ENCODE results near the gene PTPRF.

The PTPRF gene

GRCh38 chr1:43608827-43609226 is 78.1 kb downstream of the PTPRF start:
- DNase-seq (ENCODE audit: low read depth): no peak
- no peak for TF ChIP-seq CTCF (IDR thresholded peaks at IDR 0.05; ENCODE audit: insufficient read depth, low read depth, low read length, missing control alignments)
- no peak overlapping the region for H3K4me3 ChIP-seq (ENCODE audit: low read length)

DNA sequence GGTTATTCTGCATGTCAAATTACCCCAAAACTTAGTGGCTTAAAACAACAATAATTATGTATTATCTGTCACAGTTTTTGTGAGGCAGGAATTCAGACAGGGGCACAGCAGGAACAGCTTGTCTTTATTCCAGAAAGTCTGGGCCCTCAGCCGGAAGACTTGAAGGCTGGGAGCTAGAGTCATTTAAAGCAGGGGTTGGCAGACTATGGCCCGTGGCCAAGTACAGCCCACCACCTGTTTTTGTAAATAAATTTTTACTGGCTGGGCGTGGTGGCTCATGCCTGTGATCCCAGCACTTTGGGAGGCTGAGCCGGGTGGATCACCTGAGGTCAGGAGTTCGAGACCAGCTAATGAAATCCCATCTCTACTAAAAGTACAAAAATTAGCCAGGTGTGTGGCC is 79.7 kb downstream of the PTPRF start:
- no peak overlapping the region for H3K4me3 ChIP-seq (ENCODE audit: low read length)
- TF ChIP-seq CTCF (IDR thresholded peaks at IDR 0.05; ENCODE audit: insufficient read depth, low read depth, low read length, missing control alignments): no peak
- DNase-seq (ENCODE audit: low read depth): no peak

GRCh38 chr1:43611950-43612349 is 81.3 kb downstream of the PTPRF start:
- no peak for DNase-seq (ENCODE audit: low read depth)
- TF ChIP-seq CTCF (IDR thresholded peaks at IDR 0.05; ENCODE audit: insufficient read depth, low read depth, low read length, missing control alignments): no peak
- no peak overlapping the region for H3K4me3 ChIP-seq (ENCODE audit: low read length)

- no peak for TF ChIP-seq CTCF (IDR thresholded peaks at IDR 0.05; ENCODE audit: insufficient read depth, low read depth, low read length, missing control alignments)
- no peak for DNase-seq (ENCODE audit: low read depth)
- no peak overlapping the region for H3K4me3 ChIP-seq (ENCODE audit: low read length)
These were observed 81.7 kb downstream of the PTPRF start for GRCh38 chr1:43612406-43612805.

DNA sequence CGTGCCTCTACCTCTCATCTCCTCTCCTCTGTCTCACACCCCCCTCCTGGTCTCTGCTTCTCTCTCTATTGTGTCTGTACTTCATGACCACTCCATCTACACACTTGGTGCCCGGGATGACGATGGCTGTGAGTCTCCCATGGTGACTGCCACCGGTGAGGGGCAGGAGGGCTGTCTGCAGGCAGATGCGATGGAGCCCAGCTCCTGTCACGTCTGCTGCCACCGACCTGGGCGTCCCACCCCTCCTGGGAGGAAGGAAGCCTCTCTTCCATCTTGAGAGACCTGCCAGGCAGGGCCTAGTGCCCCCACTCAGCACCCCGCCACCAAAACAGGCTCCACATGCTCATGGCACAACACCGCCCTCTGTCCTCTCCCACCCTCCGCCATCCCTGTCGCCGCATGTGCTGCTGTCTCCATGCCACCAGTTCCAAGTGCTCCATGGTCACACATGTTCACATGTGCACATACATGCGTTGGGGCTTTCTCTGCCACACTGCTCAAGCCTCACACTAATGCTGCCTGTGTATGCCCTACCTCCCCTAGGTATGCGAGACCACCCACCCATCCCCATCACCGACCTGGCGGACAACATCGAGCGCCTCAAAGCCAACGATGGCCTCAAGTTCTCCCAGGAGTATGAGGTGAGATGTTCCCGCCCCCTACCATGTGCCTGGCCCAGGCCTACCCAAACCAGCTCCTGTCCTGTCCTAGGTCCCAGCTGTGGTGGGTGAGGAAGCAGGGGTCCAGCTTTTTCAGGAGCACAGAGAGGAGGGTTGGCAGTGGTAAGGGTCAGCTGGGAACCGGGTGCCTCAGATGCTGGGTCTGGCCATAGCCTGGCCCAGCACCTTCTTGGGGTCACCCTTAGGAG is 82.6 kb downstream of the PTPRF start:
- H3K4me3 ChIP-seq (ENCODE audit: low read length): no peak overlapping the region
- no peak for DNase-seq (ENCODE audit: low read depth)
- TF ChIP-seq CTCF (IDR thresholded peaks at IDR 0.05; ENCODE audit: insufficient read depth, low read depth, low read length, missing control alignments): no peak

GRCh38 chr1:43614211-43614610 is 83.5 kb downstream of the PTPRF start:
- TF ChIP-seq CTCF (IDR thresholded peaks at IDR 0.05; ENCODE audit: insufficient read depth, low read depth, low read length, missing control alignments): no peak
- H3K4me3 ChIP-seq (ENCODE audit: low read length): no peak overlapping the region
- no peak for DNase-seq (ENCODE audit: low read depth)

- no peak for DNase-seq (ENCODE audit: low read depth)
- H3K4me3 ChIP-seq (ENCODE audit: low read length): no peak overlapping the region
- TF ChIP-seq CTCF (IDR thresholded peaks at IDR 0.05; ENCODE audit: insufficient read depth, low read depth, low read length, missing control alignments): no peak
These were observed 84.2 kb downstream of the PTPRF start for GRCh38 chr1:43614891-43615290.

Measured in epithelial cell of esophagus (primary cell).